ENCODE data around the gene PSMG3. TPM values are rescaled to one million over a fixed set of nuclear protein-coding genes. Genes with fewer than 3 reads are reported as not detected.

Gene PSMG3
- total RNA-seq, 1 experiment from 2014 or later: 63.0 TPM

DNA sequence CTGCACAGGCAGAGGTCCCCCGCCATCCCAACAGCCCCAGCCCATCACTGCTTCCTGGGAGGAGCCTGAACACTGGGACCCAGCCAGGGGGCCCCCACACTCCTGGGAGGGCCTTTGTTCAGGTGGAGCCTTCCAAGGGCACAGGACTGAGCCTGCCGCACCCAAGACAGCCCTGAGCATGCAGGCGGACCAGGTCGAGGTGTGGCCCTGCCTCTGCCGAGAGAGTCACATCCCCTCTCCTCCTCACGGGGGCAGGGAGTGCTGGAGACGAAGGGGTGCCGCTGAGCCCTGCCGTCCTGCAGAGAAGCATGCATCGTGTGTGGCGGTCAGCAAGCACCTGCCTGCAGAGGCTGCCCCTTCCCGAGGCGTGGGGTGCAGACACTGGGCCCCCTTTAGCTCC is 46.6 kb downstream of the PSMG3 start:
- Histone ChIP-seq H3K4me1 (ENCODE audit: insufficient read depth, low read length) (no peaks in the 10 kb centered on the region), H3T11ph (ENCODE audit: low read length) (no peak overlapping the region), H3K27ac (ENCODE audit: insufficient read length, low read depth, low read length) (no peak overlapping the region), H2BK20ac (ENCODE audit: low read depth, low read length, poor library complexity, severe bottlenecking) (no peak overlapping the region), H2BK120ac (ENCODE audit: low read depth, low read length, poor library complexity, severe bottlenecking) (no peak overlapping the region), H2BK5ac (ENCODE audit: insufficient read length, low read length) (no peak overlapping the region), H3K27me3 (ENCODE audit: insufficient read depth, low read length) (no peaks in the 10 kb centered on the region), H4K91ac (ENCODE audit: insufficient read length, low read depth, low read length) (no peak overlapping the region), H3K4ac (ENCODE audit: low read depth, low read length) (no peak overlapping the region), H4K5ac (ENCODE audit: insufficient read length, low read depth, low read length) (no peak overlapping the region), H3K9me3 (ENCODE audit: control insufficient read depth, low read depth, low read length) (no peaks in the 10 kb centered on the region), H4K8ac (replicated peaks; ENCODE audit: insufficient read length, low read depth, low read length) (no peak overlapping the region), H3K9ac (ENCODE audit: extremely low read depth, insufficient read length, low read length) (no peak overlapping the region), H4K20me1 (ENCODE audit: control insufficient read depth, insufficient read depth, insufficient read length) (no peaks in the 10 kb centered on the region), H3K23me2 (ENCODE audit: insufficient read length, low read depth, low read length, poor library complexity, severe bottlenecking) (no peaks in the 10 kb centered on the region), H3K79me2 (ENCODE audit: insufficient read depth, low read length) (no peaks in the 10 kb centered on the region), H2AFZ (ENCODE audit: low read length) (no peak overlapping the region), H3K18ac (ENCODE audit: insufficient read length, low read depth, low read length) (no peak overlapping the region), H3K23ac (ENCODE audit: insufficient read length, low read depth, low read length) (no peak overlapping the region), H3K79me1 (ENCODE audit: insufficient read depth, low read depth, low read length, poor library complexity, severe bottlenecking) (no peaks in the 10 kb centered on the region), H3K4me2 (ENCODE audit: insufficient read depth, insufficient read length, low read length) (no peak overlapping the region), H2BK15ac (ENCODE audit: low read depth, low read length) (no peak overlapping the region), H2BK12ac (ENCODE audit: insufficient read length, low read depth, low read length) (no peak overlapping the region), H3K14ac (ENCODE audit: insufficient read depth, low read length) (peak overlapping the region; percentile 50), H3K56ac (ENCODE audit: insufficient read length, low read depth, low read length) (no peak overlapping the region), H2AK5ac (ENCODE audit: insufficient read length, low read length) (no peak overlapping the region)
- no peak for DNase-seq
- peaks cover 8 to 22% of the 10 kb centered on the region in 2 experiments for H3K4me1 Mint-ChIP-seq
- H3K36me3 Mint-ChIP-seq (ENCODE audit: insufficient read depth in 1 of 3, low read depth in 3 of 3): no peaks in the 10 kb centered on the region
- peaks cover 2% of the 10 kb centered on the region for H3K27me3 Mint-ChIP-seq (ENCODE audit: low read depth)
- TF ChIP-seq, protein P1, sequence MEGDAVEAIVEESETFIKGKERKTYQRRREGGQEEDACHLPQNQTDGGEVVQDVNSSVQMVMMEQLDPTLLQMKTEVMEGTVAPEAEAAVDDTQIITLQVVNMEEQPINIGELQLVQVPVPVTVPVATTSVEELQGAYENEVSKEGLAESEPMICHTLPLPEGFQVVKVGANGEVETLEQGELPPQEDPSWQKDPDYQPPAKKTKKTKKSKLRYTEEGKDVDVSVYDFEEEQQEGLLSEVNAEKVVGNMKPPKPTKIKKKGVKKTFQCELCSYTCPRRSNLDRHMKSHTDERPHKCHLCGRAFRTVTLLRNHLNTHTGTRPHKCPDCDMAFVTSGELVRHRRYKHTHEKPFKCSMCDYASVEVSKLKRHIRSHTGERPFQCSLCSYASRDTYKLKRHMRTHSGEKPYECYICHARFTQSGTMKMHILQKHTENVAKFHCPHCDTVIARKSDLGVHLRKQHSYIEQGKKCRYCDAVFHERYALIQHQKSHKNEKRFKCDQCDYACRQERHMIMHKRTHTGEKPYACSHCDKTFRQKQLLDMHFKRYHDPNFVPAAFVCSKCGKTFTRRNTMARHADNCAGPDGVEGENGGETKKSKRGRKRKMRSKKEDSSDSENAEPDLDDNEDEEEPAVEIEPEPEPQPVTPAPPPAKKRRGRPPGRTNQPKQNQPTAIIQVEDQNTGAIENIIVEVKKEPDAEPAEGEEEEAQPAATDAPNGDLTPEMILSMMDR (conservative IDR thresholded peaks at IDR 0.05): no peak
- H3K27ac Mint-ChIP-seq: no peak overlapping the region
- H3K4me3 Mint-ChIP-seq: no peak overlapping the region
- peaks cover 4 to 11% of the 10 kb centered on the region in 2 experiments; a peak in 3 of 5 replicates for H3K9me3 Mint-ChIP-seq
- no CpG with 5 or more reads among the region's 13 CpGs for WGBS (ENCODE audit: extremely low coverage, insufficient read length, low lambda C conversion rate)

Measured in H9 (cell line).